HG03457 (cell line): ENCODE measurements around the gene TSPAN32.

Experiments used
- ATAC-seq: cut with Tn5 transposase; IDR thresholded peaks from one replicate; pipeline ENCODE4 v1.9.1; 2021; ENCODE audit warnings: moderate number of reproducible peaks; ENCODE audit not compliant: unreplicated experiment

Gene TSPAN32

GRCh38 chr11:2302896-2303626 lies 1.2 kb downstream of the TSPAN32 start:
- ATAC-seq, result no peak

GRCh38 chr11:2303627-2304505 lies 2.1 kb downstream of the TSPAN32 start:
- ATAC-seq, result no peak

- ATAC-seq, result no peak
These were observed 2.8 kb downstream of the TSPAN32 start for GRCh38 chr11:2304506-2305139.

- ATAC-seq, result no peak
These were observed 3.4 kb downstream of the TSPAN32 start for GRCh38 chr11:2305140-2305778.

GRCh38 chr11:2305788-2306451 lies 4.1 kb downstream of the TSPAN32 start:
- no peak for ATAC-seq

GRCh38 chr11:2306452-2306823 lies 4.6 kb downstream of the TSPAN32 start:
- no peak for ATAC-seq

GRCh38 chr11:2306877-2307500 lies 5.2 kb downstream of the TSPAN32 start:
- no peak for ATAC-seq

GRCh38 chr11:2307501-2308331 lies 5.9 kb downstream of the TSPAN32 start:
- no peak for ATAC-seq

- no peak for ATAC-seq
These were observed 6.9 kb downstream of the TSPAN32 start for GRCh38 chr11:2308713-2309112.

- no peak for ATAC-seq
These were observed 7.6 kb downstream of the TSPAN32 start for GRCh38 chr11:2309251-2310072.

GRCh38 chr11:2310073-2310785 lies 8.4 kb downstream of the TSPAN32 start:
- ATAC-seq, result no peak

- no peak for ATAC-seq
These were observed 9.1 kb downstream of the TSPAN32 start for GRCh38 chr11:2310786-2311352.

GRCh38 chr11:2311353-2312133 lies 9.7 kb downstream of the TSPAN32 start:
- no peak for ATAC-seq

GRCh38 chr11:2312232-2313042 lies 10.6 kb downstream of the TSPAN32 start:
- ATAC-seq, result no peak

- no peak for ATAC-seq
These were observed 11.5 kb downstream of the TSPAN32 start for GRCh38 chr11:2313051-2313951.
